Heart right ventricle (tissue), 16 donors: Measurements from ENCODE around the gene GLT6D1. TPM values are rescaled to one million over a fixed set of nuclear protein-coding genes. Genes with fewer than 3 reads are reported as not detected.

ENCODE experiments used
- ATAC-seq, 8 donors: fragments of 200-7000 bp; cut with Tn5 transposase; one replicate each; pipeline ENCODE4 v1.9.1; 2020; ENCODE audit warnings: mild to moderate bottlenecking in 8 of 8, moderate library complexity in 8 of 8, moderate number of reproducible peaks in 1 of 8
- DNase-seq, 2 donors: peaks; one replicate each; pipeline ENCODE4 v3.0.0-alpha.2; 2020
- H3K27ac ChIP-seq, 10 donors: fragments of 200-600 bp; sonication (generic) in 2 of 10; one replicate each; pipeline versions ENCODE4 v1.5.0 to v1.8.0; 2020 to 2022; ENCODE audit warnings: mild to moderate bottlenecking in 3 of 10
- H3K27me3 ChIP-seq, 7 donors: fragments of 200-600 bp; one replicate each; pipeline ENCODE4 v1.8.0; 2021 to 2022; ENCODE audit warnings: mild to moderate bottlenecking in 2 of 7
- H3K36me3 ChIP-seq, 9 donors: fragments of 200-600 bp; sonication (generic) in 1 of 9; one replicate each; pipeline versions ENCODE4 v1.5.0 to v1.8.0; 2020 to 2022; ENCODE audit warnings: mild to moderate bottlenecking in 2 of 9
- H3K4me1 ChIP-seq, 9 donors: fragments of 200-600 bp; sonication (generic) in 1 of 9; one replicate each; pipeline versions ENCODE4 v1.5.0 to v1.8.0; 2020 to 2022; ENCODE audit warnings: mild to moderate bottlenecking in 4 of 9
- H3K4me3 ChIP-seq, 10 donors: fragments of 200-600 bp; sonication (generic) in 2 of 10; one replicate each; pipeline versions ENCODE4 v1.5.0 to v1.8.0; 2020 to 2022; ENCODE audit warnings: mild to moderate bottlenecking in 7 of 10, moderate library complexity in 2 of 10
- H3K9me3 ChIP-seq, 11 donors: fragments of 200-600 bp in 10 of 11; sonication (generic) in 2 of 11; one replicate each; pipeline versions ENCODE4 v1.5.0 to v1.8.0; 2013 to 2022; ENCODE audit warnings: mild to moderate bottlenecking in 2 of 11, control low read depth in 1 of 11, moderate library complexity in 1 of 11
- CTCF ChIP-seq, 9 donors: fragments of 200-600 bp; sonication (generic) in 2 of 9; IDR thresholded peaks; one replicate each; pipeline versions ENCODE4 v1.5.0 to v1.8.0; 2021 to 2022; ENCODE audit warnings: antibody characterized with exemption in 9 of 9, mild to moderate bottlenecking in 5 of 9, moderate library complexity in 1 of 9
- WGBS, 2 donors: extraction: QIAGEN DNeasy Blood & Tissue Kit; methylation state at CpG; one replicate each; pipeline ENCODE4 v1.1.7; 2013; ENCODE audit warnings: inconsistent platforms in 1 of 2; 5-methylcytosine and 5-hydroxymethylcytosine counted together
- intact Hi-C, 10 donors: fragments of 100-400 bp; cut with DNase I; formaldehyde crosslinking; loops; one replicate each; pipeline versions ENCODE4 v1.11.1 to v1.14.2; 2022
- polyA plus RNA-seq, 2 donors: library from polyadenylated mRNA; stranded (reverse); fragments of 200-250 nt; gene quantifications; one replicate each; pipeline ENCODE4 v1.2.3, GENCODE V29; 2013
- total RNA-seq, 10 donors: library from RNA; stranded (reverse); fragmentation: NEBNext Ultra II Directional in 3 of 10; extraction: Animal tissue kit (Norgen Biotek cat#: 25700) in 3 of 10; gene quantifications; one replicate each; pipeline versions ENCODE4 v1.2.1 to v1.2.4, GENCODE V29; 2021 to 2023
- donor health status: Arrhythmogenic right ventricular cardiomyopathy.
- donor health status: ischemic (EF 13 %, LVEDD 7.1; RV severe dilation, severe dysfunction).
- donor health status: healthy with polysubstance abuse.
- donor health status: DM: no; HTN: yes; CAD: no.
- donor health status: DM: no; HTN: no; CAD: no.
- donor health status: ischemic (EF 25% LVEDD 6.9; RV normal size, moderate dysfunction).
- donor health status: ischemic (EF 25% LVEDD 5.7; RV mildly dilated, moderate dysfunction).
- donor health status: healthy.
- donor health status: DM: yes; HTN: yes; CAD: no.
- donor health status: Ischemic cardiomyopathy.
- donor health status: ischemic (EF 35%, LVEDD 5.7; RV mildly dilated, moderate dysfunction).
- donor health status: nonischemic (EF 11% LVEDD 7.7; RV severe dilation, severe dysfunction).
- donor health status: DM: yes; HTN: yes; CAD: no.
- donor health status: PGD.
- donor health status: ischemic (EF 29% LVEDD 5.4; RV normal size, mild dysfunction).
- donor health status: nonischemic (EF 23%, LVEDD 6.1; RV moderate dilation, normal function).

The GLT6D1 gene
- total and polyA plus RNA-seq, 12 donors = not detected

GRCh38 chr9:135608294-135608998, 30.9 kb downstream of the GLT6D1 start:
- no peaks in the 10 kb centered on the region for H3K36me3 ChIP-seq
- TF ChIP-seq CTCF (IDR thresholded peaks at IDR 0.05) = no peak
- H3K9me3 ChIP-seq = no peaks in the 10 kb centered on the region
- peaks cover 0 to 25% (median 12%) of the 10 kb centered on the region in 7 donors for H3K27me3 ChIP-seq
- ATAC-seq (no peak), DNase-seq (no peak)
- H3K4me3 ChIP-seq = no peak overlapping the region
- WGBS, 2 donors = 80 to 84% methylated on average over 22 of the region's 22 CpGs
- H3K27ac ChIP-seq = no peak overlapping the region
- intact Hi-C loops = loop anchor here in 5 of 10 donors (10.0 kb wide), 2 partner anchors 516 to 676 kb away; no protein-coding TSS in a partner anchor
- no peaks in the 10 kb centered on the region for H3K4me1 ChIP-seq

GRCh38 chr9:135607401-135608293, 31.7 kb downstream of the GLT6D1 start:
- Histone ChIP-seq H3K4me1 (no peaks in the 10 kb centered on the region), H3K9me3 (no peaks in the 10 kb centered on the region), H3K27ac (no peak overlapping the region), H3K27me3 (peaks cover 0 to 24% (median 8%) of the 10 kb centered on the region in 7 donors), H3K36me3 (no peaks in the 10 kb centered on the region), H3K4me3 (no peak overlapping the region)
- TF ChIP-seq CTCF (IDR thresholded peaks at IDR 0.05) = no peak
- intact Hi-C loops = loop anchor here in 5 of 10 donors (10.0 kb wide), 2 partner anchors 517 to 677 kb away; no protein-coding TSS in a partner anchor
- WGBS, 2 donors = 70% methylated on average over 25 of the region's 25 CpGs
- ATAC-seq (no peak), DNase-seq (no peak)

DNA sequence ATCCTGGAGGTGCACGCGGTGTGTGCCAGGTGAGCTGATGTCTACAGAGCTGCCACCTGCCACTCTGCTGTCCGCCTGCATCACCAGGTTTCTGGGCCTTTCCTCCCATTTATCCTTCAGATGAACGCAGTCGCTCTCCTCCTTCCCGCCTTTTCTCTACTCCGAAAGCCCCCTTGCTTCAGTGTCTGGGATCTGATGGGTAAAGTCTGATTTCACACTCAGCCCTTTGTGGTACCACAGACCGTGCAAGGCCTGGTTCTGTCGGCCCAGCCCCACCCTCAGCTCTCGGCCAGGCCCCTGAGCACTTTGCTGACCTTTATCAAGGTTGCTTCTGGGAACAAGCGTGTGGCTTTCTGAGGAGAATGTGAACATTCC, 32.5 kb downstream of the GLT6D1 start:
- Histone ChIP-seq H3K27me3 (peaks cover 0 to 22% (median 5%) of the 10 kb centered on the region in 7 donors), H3K4me3 (no peak overlapping the region), H3K9me3 (no peaks in the 10 kb centered on the region), H3K36me3 (no peaks in the 10 kb centered on the region), H3K27ac (no peak overlapping the region), H3K4me1 (no peaks in the 10 kb centered on the region)
- WGBS, 2 donors = 87% methylated on average over 11 of the region's 11 CpGs
- ATAC-seq (no peak), DNase-seq (no peak)
- no peak for TF ChIP-seq CTCF (IDR thresholded peaks at IDR 0.05)
- intact Hi-C loops = loop anchor here in 5 of 10 donors (10.0 kb wide), 2 partner anchors 518 to 678 kb away; no protein-coding TSS in a partner anchor

GRCh38 chr9:135605238-135605781, 34.0 kb downstream of the GLT6D1 start:
- Histone ChIP-seq H3K4me3 (no peak overlapping the region), H3K27ac (no peak overlapping the region), H3K36me3 (no peaks in the 10 kb centered on the region), H3K9me3 (no peaks in the 10 kb centered on the region), H3K27me3 (peaks cover 0 to 18% (median 6%) of the 10 kb centered on the region in 7 donors), H3K4me1 (no peaks in the 10 kb centered on the region)
- intact Hi-C loops = loop anchor here in 5 of 10 donors (10.0 kb wide), 2 partner anchors 519 to 679 kb away; no protein-coding TSS in a partner anchor
- DNase-seq (no peak), ATAC-seq (no peak)
- WGBS, 2 donors = 67 to 76% methylated on average over 14 of the region's 14 CpGs
- no peak for TF ChIP-seq CTCF (IDR thresholded peaks at IDR 0.05)
